Kidney (tissue), 14 donors: ENCODE results near the gene FOXO1. TPM values are rescaled to one million over a fixed set of nuclear protein-coding genes. Genes with fewer than 3 reads are reported as not detected.

Experiments used
- DNase-seq, 5 donors: peaks; one replicate each; pipeline ENCODE4 v3.0.0-alpha.2; 2013 to 2020
- FAIRE-seq: peaks from 2 replicates; lab custom pipeline; 2012; peaks lifted over from hg19 to GRCh38; lab: Jason Lieb, UNC
- H3K27ac ChIP-seq, 2 donors: one replicate each; pipeline ENCODE4 v1.7.0; 2013; ENCODE audit warnings: low read depth in 2 of 2, low read length in 2 of 2, inconsistent platforms in 1 of 2
- H3K27me3 ChIP-seq: one replicate; pipeline ENCODE4 v1.7.1; 2013; ENCODE audit warnings: low read length, inconsistent platforms; ENCODE audit not compliant: control insufficient read depth, insufficient read depth
- H3K36me3 ChIP-seq, 3 donors: one replicate each; pipeline versions ENCODE4 v1.7.0 to v1.7.1; 2013; ENCODE audit warnings: low read length in 3 of 3, control low read depth in 1 of 3, inconsistent platforms in 1 of 3; ENCODE audit not compliant: insufficient read depth in 3 of 3, control insufficient read depth in 2 of 3
- H3K4me1 ChIP-seq, 3 donors: one replicate each; pipeline versions ENCODE4 v1.7.0 to v1.7.1; 2013; ENCODE audit warnings: low read length in 3 of 3, inconsistent platforms in 1 of 3, low read depth in 1 of 3; ENCODE audit not compliant: control insufficient read depth in 2 of 3, insufficient read depth in 2 of 3
- H3K4me3 ChIP-seq, 3 donors: one replicate each; pipeline versions ENCODE4 v1.7.0 to v1.8.1; 2013; ENCODE audit warnings: low read length in 3 of 3, control low read depth in 1 of 3, inconsistent platforms in 1 of 3
- H3K9ac ChIP-seq, 3 donors: one replicate each; pipeline versions ENCODE4 v1.7.0 to v1.7.1; 2013; ENCODE audit warnings: low read length in 3 of 3, control low read depth in 1 of 3, inconsistent platforms in 1 of 3
- H3K9me3 ChIP-seq, 3 donors: one replicate each; pipeline versions ENCODE4 v1.7.0 to v1.7.1; 2013; ENCODE audit warnings: low read length in 3 of 3, control low read depth in 1 of 3, inconsistent platforms in 1 of 3; ENCODE audit not compliant: control insufficient read depth in 2 of 3, insufficient read depth in 1 of 3
- CTCF ChIP-seq: IDR thresholded peaks from 3 replicates; pipeline ENCODE4 v1.5.1; 2012; ENCODE audit warnings: mild to moderate bottlenecking, moderate library complexity, borderline replicate concordance; ENCODE audit not compliant: insufficient read depth; ENCODE audit errors: extremely low read depth
- intact Hi-C: fragments of 100-400 bp; cut with DNase I; formaldehyde crosslinking; loops from one replicate; pipeline ENCODE4 v1.11.1; 2022
- polyA plus RNA-seq: library from polyadenylated mRNA; stranded (reverse); fragments of 350-450 nt; fragmentation: Illumina TruSeq; extraction: RNeasy Lipid Tissue Mini Kit (QIAGEN cat#74804); gene quantifications from one replicate; pipeline ENCODE4 v1.2.3, GENCODE V29; 2014; ENCODE audit warnings: low read depth, low replicate concordance; ENCODE audit not compliant: insufficient read depth
- total RNA-seq: library from RNA; stranded (reverse); fragmentation: NEBNext Ultra II Directional; extraction: Animal tissue kit (Norgen Biotek cat#: 25700); gene quantifications from one replicate; pipeline ENCODE4 v1.2.1, GENCODE V29; 2021
- donor health status: control.
- donor health status: control.
- donor health status: control.
- donor health status: control.
- donor health status: control.
- donor health status: DM: yes; HTN: yes; CAD: no.
- donor health status: Normal renal cell carcinoma (clear cell type).

The FOXO1 gene
- total and polyA plus RNA-seq, 2 donors from 2014 or later: 8.6 to 54.6 TPM

- H3K9me3 ChIP-seq: no peaks in the 10 kb centered on the region
- H3K4me3 ChIP-seq: no peak overlapping the region
- no peak for FAIRE-seq
- H3K36me3 ChIP-seq: no peaks in the 10 kb centered on the region
- no peaks in the 10 kb centered on the region for H3K27me3 ChIP-seq
- no peak overlapping the region for H3K9ac ChIP-seq
- no peak overlapping the region for H3K27ac ChIP-seq
- peaks cover 0 to 18% (median 17%) of the 10 kb centered on the region in 3 donors for H3K4me1 ChIP-seq
- intact Hi-C loops: no loop called here
- no peak for TF ChIP-seq CTCF
- DNase-seq: no peak
Measured at GRCh38 chr13:40571338-40571963, 95.0 kb downstream of the FOXO1 start.

DNA sequence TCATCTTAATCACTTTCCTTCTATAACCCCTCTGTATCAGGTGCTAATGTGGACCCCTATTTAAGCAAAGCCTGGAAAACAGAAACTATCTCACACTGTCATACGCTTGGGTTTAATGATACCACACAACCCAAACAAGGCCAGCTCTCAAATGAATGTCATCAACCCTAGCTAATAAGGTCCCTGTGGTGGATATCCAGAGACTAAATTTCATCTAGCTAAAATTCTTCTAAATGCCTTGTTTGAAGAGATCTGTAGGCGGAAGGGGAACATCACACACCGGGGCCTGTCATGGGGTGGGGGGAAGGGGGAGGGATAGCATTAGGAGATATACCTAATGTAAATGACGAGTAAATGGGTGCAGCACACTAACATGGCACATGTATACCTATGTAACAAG lies 95.5 kb downstream of the FOXO1 start:
- FAIRE-seq (no peak), DNase-seq (no peak)
- Histone ChIP-seq H3K36me3 (no peaks in the 10 kb centered on the region), H3K9ac (no peak overlapping the region), H3K27ac (no peak overlapping the region), H3K4me1 (peaks cover 0 to 13% (median 13%) of the 10 kb centered on the region in 3 donors), H3K27me3 (no peaks in the 10 kb centered on the region), H3K4me3 (no peak overlapping the region), H3K9me3 (no peaks in the 10 kb centered on the region)
- no peak for TF ChIP-seq CTCF
- intact Hi-C loops: no loop called here

- peak overlapping the region in 1 of 3 donors; percentile 5 for H3K4me3 ChIP-seq
- intact Hi-C loops: no loop called here
- peak overlapping the region; percentile 30 to 45 for H3K27ac ChIP-seq
- peaks cover 0 to 24% (median 23%) of the 10 kb centered on the region in 3 donors for H3K4me1 ChIP-seq
- FAIRE-seq (no peak), DNase-seq (no peak)
- H3K9ac ChIP-seq: no peak overlapping the region
- no peak for TF ChIP-seq CTCF
- H3K36me3 ChIP-seq: no peaks in the 10 kb centered on the region
- H3K9me3 ChIP-seq: no peaks in the 10 kb centered on the region
- no peaks in the 10 kb centered on the region for H3K27me3 ChIP-seq
Measured at GRCh38 chr13:40569024-40569350, 97.5 kb downstream of the FOXO1 start.
